NCI-H1048 (cell line): Measurements from ENCODE around the gene SVOP.
"Not testable (repeated sequence)": the region's sequence is repeated elsewhere in the genome, so short reads cannot be mapped to it uniquely, and the experiment has no call there.

Source experiments
- DNase-seq: peaks from one replicate; lab custom pipeline; 2025; lab: John Stamatoyannopoulos, UW

The SVOP gene

GRCh38 chr12:108884116-108885012 is 136.5 kb downstream of the SVOP start:
- no peak for DNase-seq

GRCh38 chr12:108881953-108882352 is 138.9 kb downstream of the SVOP start:
- no peak for DNase-seq

- DNase-seq: no peak
Observed at GRCh38 chr12:108879615-108880254, 141.1 kb downstream of the SVOP start, which contains the start of gene DAO. Gene DAO, plus strand, starts transcription at chr12:108880092. Its CDS starts 4,915 bp downstream, at chr12:108885007.

GRCh38 chr12:108876550-108876949 is 144.3 kb downstream of the SVOP start:
- DNase-seq: no peak

GRCh38 chr12:108875682-108876361 is 145.0 kb downstream of the SVOP start:
- DNase-seq: no peak

GRCh38 chr12:108875280-108875679 is 145.6 kb downstream of the SVOP start:
- no peak for DNase-seq

- DNase-seq: no peak
Observed at GRCh38 chr12:108868781-108869180, 152.1 kb downstream of the SVOP start.

GRCh38 chr12:108866083-108866482 is 154.8 kb downstream of the SVOP start:
- DNase-seq: not testable (repeated sequence)

- DNase-seq: no peak
Observed at GRCh38 chr12:108865169-108865568, 155.7 kb downstream of the SVOP start.

- DNase-seq: no peak
Observed at GRCh38 chr12:108862588-108862959, 158.3 kb downstream of the SVOP start.

- DNase-seq: no peak
Observed at GRCh38 chr12:108861878-108862587, 158.8 kb downstream of the SVOP start.

- DNase-seq: no peak
Observed at GRCh38 chr12:108860443-108860842, 160.4 kb downstream of the SVOP start.

- no peak for DNase-seq
Observed at GRCh38 chr12:108859923-108860291, 161.0 kb downstream of the SVOP start.

GRCh38 chr12:108859141-108859922 is 161.5 kb downstream of the SVOP start:
- DNase-seq: not testable (repeated sequence)

GRCh38 chr12:108858311-108859074 is 162.4 kb downstream of the SVOP start:
- DNase-seq: no peak
